ENCODE data around the gene CNNM2.

CNNM2 gene

DNA sequence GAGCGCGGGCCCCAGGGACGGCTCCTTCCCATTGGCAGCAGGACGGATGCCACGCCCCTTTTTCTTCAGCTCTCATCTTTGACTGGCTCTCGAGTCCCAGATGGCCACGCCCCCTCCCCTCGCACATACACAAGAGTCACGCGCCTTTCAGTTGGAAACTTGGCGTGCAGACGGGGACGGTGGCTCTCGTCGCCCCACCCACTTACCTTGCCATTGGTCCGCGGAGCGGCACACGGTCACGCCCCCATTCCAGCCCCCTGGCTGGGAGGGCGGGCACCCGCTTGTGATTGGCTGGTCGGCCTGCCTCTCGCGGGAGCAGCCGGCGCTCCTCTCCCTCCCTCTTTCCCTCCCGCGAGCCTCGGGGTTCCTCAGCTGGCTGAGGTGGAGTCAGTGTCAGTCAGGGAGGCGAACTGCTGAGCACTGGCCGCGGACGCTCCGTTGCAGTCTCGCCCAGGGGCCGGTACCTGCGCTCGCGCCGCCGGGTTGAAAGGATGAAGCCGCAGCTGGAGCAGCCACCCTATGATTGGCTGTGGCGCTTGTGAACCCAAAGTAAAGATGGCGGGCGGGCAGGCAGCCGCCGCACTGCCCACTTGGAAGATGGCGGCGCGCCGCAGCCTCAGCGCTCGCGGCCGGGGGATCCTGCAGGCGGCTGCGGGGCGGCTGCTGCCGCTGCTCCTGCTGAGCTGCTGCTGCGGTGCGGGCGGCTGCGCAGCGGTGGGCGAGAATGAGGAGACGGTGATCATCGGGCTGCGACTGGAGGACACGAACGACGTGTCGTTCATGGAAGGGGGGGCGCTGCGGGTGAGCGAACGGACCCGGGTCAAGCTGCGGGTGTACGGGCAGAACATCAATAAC lies at the start of gene CNNM2:
Gene CNNM2, plus strand, starts transcription at position 333 of the 855 bp plus-strand sequence. Its CDS starts 187 bp downstream, at position 520.
- TF ChIP-seq, protein P1, sequence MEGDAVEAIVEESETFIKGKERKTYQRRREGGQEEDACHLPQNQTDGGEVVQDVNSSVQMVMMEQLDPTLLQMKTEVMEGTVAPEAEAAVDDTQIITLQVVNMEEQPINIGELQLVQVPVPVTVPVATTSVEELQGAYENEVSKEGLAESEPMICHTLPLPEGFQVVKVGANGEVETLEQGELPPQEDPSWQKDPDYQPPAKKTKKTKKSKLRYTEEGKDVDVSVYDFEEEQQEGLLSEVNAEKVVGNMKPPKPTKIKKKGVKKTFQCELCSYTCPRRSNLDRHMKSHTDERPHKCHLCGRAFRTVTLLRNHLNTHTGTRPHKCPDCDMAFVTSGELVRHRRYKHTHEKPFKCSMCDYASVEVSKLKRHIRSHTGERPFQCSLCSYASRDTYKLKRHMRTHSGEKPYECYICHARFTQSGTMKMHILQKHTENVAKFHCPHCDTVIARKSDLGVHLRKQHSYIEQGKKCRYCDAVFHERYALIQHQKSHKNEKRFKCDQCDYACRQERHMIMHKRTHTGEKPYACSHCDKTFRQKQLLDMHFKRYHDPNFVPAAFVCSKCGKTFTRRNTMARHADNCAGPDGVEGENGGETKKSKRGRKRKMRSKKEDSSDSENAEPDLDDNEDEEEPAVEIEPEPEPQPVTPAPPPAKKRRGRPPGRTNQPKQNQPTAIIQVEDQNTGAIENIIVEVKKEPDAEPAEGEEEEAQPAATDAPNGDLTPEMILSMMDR (conservative IDR thresholded peaks at IDR 0.05; ENCODE audit: low read length) = 0 out of 2 replicates have a peak, but pooled peaks have one; percentile 15
- TF ChIP-seq EZH2phosphoT487 (IDR thresholded peaks at IDR 0.05; ENCODE audit: borderline replicate concordance) = no peak
- no peaks in the 10 kb centered on the region for H3K27me3 ChIP-seq (ENCODE audit: insufficient read depth, low read length, poor library complexity, severe bottlenecking)
- H3K9me3 ChIP-seq (ENCODE audit: insufficient read depth, low read depth, low read length) = no peaks in the 10 kb centered on the region
- peak within 1 kb of the TSS; percentile 84 for H3K9ac ChIP-seq (ENCODE audit: low read depth, low read length, poor library complexity, severe bottlenecking)
- peaks cover 7% of the 10 kb centered on the region for H4K20me1 ChIP-seq (ENCODE audit: insufficient read depth, low read length, poor library complexity, severe bottlenecking)
- peak within 1 kb of the TSS; percentile 80 for H3K4me3 ChIP-seq (ENCODE audit: low read length, poor library complexity, severe bottlenecking)
- H3K36me3 ChIP-seq (ENCODE audit: insufficient read depth, low read length) = no peaks in the 10 kb centered on the region
- peaks cover 52% of the 10 kb centered on the region for H3K4me1 ChIP-seq (ENCODE audit: insufficient read depth, low read length, poor library complexity, severe bottlenecking)
- H3F3A ChIP-seq (ENCODE audit: low read depth) = no peaks in the 10 kb centered on the region
- H3K79me2 ChIP-seq (ENCODE audit: insufficient read depth, low read length) = peaks cover 23% of the 10 kb centered on the region; the same call in 1 of the 2 replicates
- H3K4me2 ChIP-seq (ENCODE audit: low read depth, low read length, poor library complexity, severe bottlenecking) = peak within 1 kb of the TSS; percentile 99
- no peaks in the 10 kb centered on the region for H3K9me2 ChIP-seq (replicated peaks; ENCODE audit: low read depth, low read length)
- H2AFZ ChIP-seq (ENCODE audit: low read length) = peak within 1 kb of the TSS; percentile 100

DNA sequence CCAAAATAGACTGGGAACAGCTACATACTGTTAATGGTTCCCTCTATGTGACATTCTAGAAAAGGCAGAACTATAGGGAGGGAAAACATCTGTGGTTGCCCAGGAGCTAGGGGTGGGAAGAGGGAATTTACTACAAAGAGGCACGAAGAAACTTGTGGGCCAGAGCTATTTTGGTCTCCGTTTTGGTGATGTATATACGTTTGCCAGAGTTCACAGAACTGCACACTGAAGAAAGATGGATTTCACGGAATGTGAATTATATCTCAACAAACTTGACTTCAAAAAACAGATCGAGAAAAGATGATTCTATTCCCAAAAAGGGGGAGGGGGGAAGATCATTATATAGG lies 49.2 kb upstream of the CNNM2 start:
- Histone ChIP-seq H3K27me3 (ENCODE audit: insufficient read depth, low read length, poor library complexity, severe bottlenecking) (no peaks in the 10 kb centered on the region), H3K4me3 (ENCODE audit: low read length, poor library complexity, severe bottlenecking) (peak overlapping the region; percentile 40), H3F3A (ENCODE audit: low read depth) (no peaks in the 10 kb centered on the region), H3K36me3 (ENCODE audit: insufficient read depth, low read length) (no peaks in the 10 kb centered on the region), H2AFZ (ENCODE audit: low read length) (no peak overlapping the region), H3K79me2 (ENCODE audit: insufficient read depth, low read length) (no peaks in the 10 kb centered on the region), H4K20me1 (ENCODE audit: insufficient read depth, low read length, poor library complexity, severe bottlenecking) (no peaks in the 10 kb centered on the region), H3K9me3 (ENCODE audit: insufficient read depth, low read depth, low read length) (no peaks in the 10 kb centered on the region), H3K4me1 (ENCODE audit: insufficient read depth, low read length, poor library complexity, severe bottlenecking) (no peaks in the 10 kb centered on the region), H3K9ac (ENCODE audit: low read depth, low read length, poor library complexity, severe bottlenecking) (no peak overlapping the region), H3K9me2 (replicated peaks; ENCODE audit: low read depth, low read length) (no peaks in the 10 kb centered on the region), H3K4me2 (ENCODE audit: low read depth, low read length, poor library complexity, severe bottlenecking) (peak overlapping the region; percentile 46)
- TF ChIP-seq, protein P1 (conservative IDR thresholded peaks at IDR 0.05; ENCODE audit: low read length) = no peak
- no peak for TF ChIP-seq EZH2phosphoT487 (IDR thresholded peaks at IDR 0.05; ENCODE audit: borderline replicate concordance)

DNA sequence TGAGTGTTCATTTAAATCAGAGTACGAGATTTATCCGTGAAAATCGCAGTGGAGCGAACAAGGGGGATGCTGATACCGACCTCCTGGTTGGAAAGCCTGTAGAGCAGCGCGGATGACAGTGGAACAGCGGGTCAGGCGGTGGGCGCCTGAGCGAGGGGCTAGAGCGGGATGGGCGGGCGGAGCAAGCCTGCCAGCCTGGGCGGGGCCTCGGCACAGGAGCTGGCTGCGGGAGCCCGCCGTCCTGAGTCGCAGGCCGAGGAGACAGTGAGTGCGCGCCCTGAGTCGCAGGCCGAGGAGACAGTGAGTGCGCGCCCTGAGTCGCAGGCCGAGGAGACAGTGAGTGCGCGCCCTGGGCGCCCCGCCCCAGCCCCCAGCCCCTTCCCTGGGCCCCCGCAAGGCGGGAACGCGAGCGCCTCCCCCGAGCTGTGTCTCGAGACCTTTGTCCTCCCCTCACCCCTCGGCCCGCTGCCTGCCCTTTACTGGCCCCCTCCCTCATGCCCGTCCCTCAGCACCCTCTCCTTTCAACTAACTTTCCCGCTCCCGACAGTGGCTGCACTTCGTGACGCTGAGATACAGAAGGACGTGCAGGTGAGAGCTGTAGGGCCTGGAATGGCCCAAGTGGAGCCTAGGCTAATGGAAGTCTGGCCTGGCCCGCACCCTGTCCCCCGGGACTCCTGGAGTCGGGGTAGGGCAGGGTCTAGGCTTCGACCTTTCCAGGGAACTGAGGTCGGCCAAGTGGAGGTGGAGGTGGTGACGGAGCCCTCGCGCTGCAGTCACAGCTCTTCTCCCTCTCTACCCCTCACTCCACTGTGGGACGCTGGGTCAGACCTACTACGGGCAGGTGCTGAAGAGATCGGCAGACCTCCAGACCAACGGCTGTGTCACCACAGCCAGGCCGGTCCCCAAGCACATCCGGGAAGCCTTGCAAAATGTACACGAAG lies 48.6 kb upstream of the CNNM2 start, which contains the start of gene AS3MT:
Gene AS3MT, plus strand, starts transcription at position 213 of the 941 bp plus-strand sequence. Its CDS starts 123 bp downstream, at position 336.
- no peaks in the 10 kb centered on the region for H3K36me3 ChIP-seq (ENCODE audit: insufficient read depth, low read length)
- no peaks in the 10 kb centered on the region for H4K20me1 ChIP-seq (ENCODE audit: insufficient read depth, low read length, poor library complexity, severe bottlenecking)
- peak within 1 kb of the TSS; percentile 46 for H3K4me2 ChIP-seq (ENCODE audit: low read depth, low read length, poor library complexity, severe bottlenecking)
- no peak within 1 kb of the TSS for H2AFZ ChIP-seq (ENCODE audit: low read length)
- no peak within 1 kb of the TSS for H3K9ac ChIP-seq (ENCODE audit: low read depth, low read length, poor library complexity, severe bottlenecking)
- H3K27me3 ChIP-seq (ENCODE audit: insufficient read depth, low read length, poor library complexity, severe bottlenecking) = no peaks in the 10 kb centered on the region
- peak within 1 kb of the TSS; percentile 40 for H3K4me3 ChIP-seq (ENCODE audit: low read length, poor library complexity, severe bottlenecking)
- TF ChIP-seq, protein P1 (conservative IDR thresholded peaks at IDR 0.05; ENCODE audit: low read length) = no peak
- TF ChIP-seq EZH2phosphoT487 (IDR thresholded peaks at IDR 0.05; ENCODE audit: borderline replicate concordance) = no peak
- no peaks in the 10 kb centered on the region for H3K79me2 ChIP-seq (ENCODE audit: insufficient read depth, low read length)
- H3K9me2 ChIP-seq (replicated peaks; ENCODE audit: low read depth, low read length) = no peaks in the 10 kb centered on the region
- H3F3A ChIP-seq (ENCODE audit: low read depth) = no peaks in the 10 kb centered on the region
- H3K4me1 ChIP-seq (ENCODE audit: insufficient read depth, low read length, poor library complexity, severe bottlenecking) = no peaks in the 10 kb centered on the region
- H3K9me3 ChIP-seq (ENCODE audit: insufficient read depth, low read depth, low read length) = no peaks in the 10 kb centered on the region
